Panc1 (cell line): ENCODE data around the gene NGB. TPM values are rescaled to one million over a fixed set of nuclear protein-coding genes. Genes with fewer than 3 reads are reported as not detected.

Experiments
- ATAC-seq: fragments of 200-7000 bp; cut with Tn5 transposase; 2 replicates; pipeline ENCODE4 v1.9.1; 2020; ENCODE audit warnings: mild to moderate bottlenecking, moderate library complexity
- BruUV-seq: library from RNA; stranded (reverse); fragments of 400-500 nt; replicated peaks from 2 replicates; lab custom pipeline; 2021; lab: Mats Ljungman, UMichigan
- CTCF ChIA-PET: fragments of 300-600 bp; sonication (Branson Sonifier 250); formaldehyde crosslinking; loops from one replicate; lab custom pipeline; 2022; ENCODE audit warnings: antibody characterized with exemption; lab: Charles Lee
- POLR2A ChIA-PET: fragments of 300-600 bp; sonication (Branson Sonifier 250); formaldehyde crosslinking; loops from one replicate; lab custom pipeline; 2022; ENCODE audit warnings: antibody characterized with exemption; lab: Charles Lee
- DNase-seq: peaks from one replicate; pipeline ENCODE4 v3.0.0-alpha.2; 2010; ENCODE audit warnings: low read depth, low spot score
- H3K27ac ChIP-seq: 2 replicates; pipeline ENCODE4 v1.5.1; 2011; ENCODE audit warnings: mild to moderate bottlenecking, low read length, inconsistent platforms
- H3K27me3 ChIP-seq: fragments of 200-500 bp; sonication (Bioruptor generic); 2 replicates; pipeline ENCODE4 v1.6.0; 2014; ENCODE audit warnings: low read length, inconsistent platforms; ENCODE audit not compliant: control insufficient read depth, insufficient read depth
- H3K36me3 ChIP-seq: fragments of 200-500 bp; sonication (Bioruptor generic); 2 replicates; pipeline ENCODE4 v1.5.1; 2014; ENCODE audit warnings: inconsistent platforms, mild to moderate bottlenecking, low read length, moderate library complexity; ENCODE audit not compliant: control insufficient read depth, insufficient read depth
- H3K4me1 ChIP-seq: 2 replicates; pipeline ENCODE4 v1.5.1; 2011; ENCODE audit warnings: inconsistent platforms, mild to moderate bottlenecking, low read length, moderate library complexity; ENCODE audit not compliant: control insufficient read depth, insufficient read depth
- H3K4me3 ChIP-seq, 2 experiments: 2 replicates each; pipeline ENCODE4 v1.5.1; 2011 to 2012; ENCODE audit warnings: low read depth in 2 of 2, low read length in 2 of 2, mild to moderate bottlenecking in 2 of 2, inconsistent platforms in 1 of 2, moderate library complexity in 1 of 2
- H3K9me3 ChIP-seq: fragments of 200-500 bp; sonication (Bioruptor generic); 2 replicates; pipeline ENCODE4 v1.5.1; 2014; ENCODE audit warnings: low read depth, mild to moderate bottlenecking, inconsistent platforms, low read length, moderate library complexity; ENCODE audit not compliant: control insufficient read depth, insufficient read depth
- POLR2AphosphoS5 ChIP-seq: IDR thresholded peaks from 2 replicates; pipeline ENCODE4 v1.6.1; 2012; ENCODE audit warnings: mild to moderate bottlenecking, low read depth, low read length, moderate library complexity
- SIN3A ChIP-seq: IDR thresholded peaks from 2 replicates; pipeline ENCODE4 v1.6.1; 2012; ENCODE audit warnings: low read depth, mild to moderate bottlenecking, low read length, moderate library complexity, borderline replicate concordance; ENCODE audit not compliant: insufficient read depth
- TCF7L2 ChIP-seq: IDR thresholded peaks from 2 replicates; pipeline ENCODE4 v1.6.1; 2011; ENCODE audit warnings: mild to moderate bottlenecking, low read depth, low read length, inconsistent platforms
- in situ Hi-C: cut with HindIII; loops from 2 replicates; pipeline ENCODE4 v1.10.0; 2016; ENCODE audit warnings: low sequenced_read_pairs, low pct_unique_long_range_greater_than_20kb
- intact Hi-C: fragments of 100-400 bp; cut with micrococcal nuclease; formaldehyde crosslinking; loops from one replicate; pipeline ENCODE4 v1.10.0; 2022; ENCODE audit not compliant: unreplicated experiment
- total RNA-seq: library from RNA; stranded (reverse); gene quantifications from one replicate; pipeline ENCODE4 v1.2.1, GENCODE V29; 2021; ENCODE audit not compliant: unreplicated experiment
- TF ChIP-seq, protein P1 (sequence below), 2 experiments: IDR thresholded peaks; 2 replicates each; pipeline ENCODE4 v1.6.1; 2011 to 2012; ENCODE audit warnings: low read depth in 2 of 2, control low read depth in 1 of 2, low read length in 1 of 2, mild to moderate bottlenecking in 1 of 2, moderate library complexity in 1 of 2; ENCODE audit not compliant: insufficient read depth in 1 of 2
- TF ChIP-seq, protein P2 (sequence below): fragments of 450-650 bp; IDR thresholded peaks from 2 replicates; pipeline ENCODE4 v1.5.1; 2017; ENCODE audit warnings: mild to moderate bottlenecking

NGB gene
- total RNA-seq, 1 experiment from 2014 or later, result not detected

DNA sequence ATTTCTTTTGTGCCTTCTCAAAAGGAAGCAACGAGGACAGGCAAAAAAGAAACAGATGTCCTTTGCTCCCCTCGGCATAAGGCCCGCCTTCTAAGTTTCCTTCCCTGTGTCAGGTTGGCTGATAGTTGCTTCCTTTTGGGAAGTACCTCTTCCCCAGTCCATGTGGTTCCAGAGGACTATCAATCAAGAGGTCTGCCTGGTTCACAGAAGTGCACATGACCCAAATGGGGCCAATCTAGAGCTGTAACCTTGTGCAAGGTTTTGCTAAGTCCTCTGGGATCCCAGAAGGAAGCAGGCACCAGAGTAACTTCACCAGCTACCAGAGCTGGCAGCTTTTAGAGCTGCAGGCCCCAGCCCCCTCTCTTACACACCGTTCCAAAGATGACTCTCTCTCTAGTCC is 46.8 kb downstream of the NGB start:
- H3K9me3 ChIP-seq, result no peaks in the 10 kb centered on the region
- H3K27ac ChIP-seq, result no peak overlapping the region
- no peak overlapping the region for H3K4me3 ChIP-seq
- H3K27me3 ChIP-seq, result no peaks in the 10 kb centered on the region
- TF ChIP-seq, protein P1, sequence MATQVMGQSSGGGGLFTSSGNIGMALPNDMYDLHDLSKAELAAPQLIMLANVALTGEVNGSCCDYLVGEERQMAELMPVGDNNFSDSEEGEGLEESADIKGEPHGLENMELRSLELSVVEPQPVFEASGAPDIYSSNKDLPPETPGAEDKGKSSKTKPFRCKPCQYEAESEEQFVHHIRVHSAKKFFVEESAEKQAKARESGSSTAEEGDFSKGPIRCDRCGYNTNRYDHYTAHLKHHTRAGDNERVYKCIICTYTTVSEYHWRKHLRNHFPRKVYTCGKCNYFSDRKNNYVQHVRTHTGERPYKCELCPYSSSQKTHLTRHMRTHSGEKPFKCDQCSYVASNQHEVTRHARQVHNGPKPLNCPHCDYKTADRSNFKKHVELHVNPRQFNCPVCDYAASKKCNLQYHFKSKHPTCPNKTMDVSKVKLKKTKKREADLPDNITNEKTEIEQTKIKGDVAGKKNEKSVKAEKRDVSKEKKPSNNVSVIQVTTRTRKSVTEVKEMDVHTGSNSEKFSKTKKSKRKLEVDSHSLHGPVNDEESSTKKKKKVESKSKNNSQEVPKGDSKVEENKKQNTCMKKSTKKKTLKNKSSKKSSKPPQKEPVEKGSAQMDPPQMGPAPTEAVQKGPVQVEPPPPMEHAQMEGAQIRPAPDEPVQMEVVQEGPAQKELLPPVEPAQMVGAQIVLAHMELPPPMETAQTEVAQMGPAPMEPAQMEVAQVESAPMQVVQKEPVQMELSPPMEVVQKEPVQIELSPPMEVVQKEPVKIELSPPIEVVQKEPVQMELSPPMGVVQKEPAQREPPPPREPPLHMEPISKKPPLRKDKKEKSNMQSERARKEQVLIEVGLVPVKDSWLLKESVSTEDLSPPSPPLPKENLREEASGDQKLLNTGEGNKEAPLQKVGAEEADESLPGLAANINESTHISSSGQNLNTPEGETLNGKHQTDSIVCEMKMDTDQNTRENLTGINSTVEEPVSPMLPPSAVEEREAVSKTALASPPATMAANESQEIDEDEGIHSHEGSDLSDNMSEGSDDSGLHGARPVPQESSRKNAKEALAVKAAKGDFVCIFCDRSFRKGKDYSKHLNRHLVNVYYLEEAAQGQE (IDR thresholded peaks at IDR 0.05; ENCODE audit: insufficient read depth in 1 of 2, low read depth in 2 of 2, low read length in 1 of 2), result no peak
- TF ChIP-seq, protein P2, sequence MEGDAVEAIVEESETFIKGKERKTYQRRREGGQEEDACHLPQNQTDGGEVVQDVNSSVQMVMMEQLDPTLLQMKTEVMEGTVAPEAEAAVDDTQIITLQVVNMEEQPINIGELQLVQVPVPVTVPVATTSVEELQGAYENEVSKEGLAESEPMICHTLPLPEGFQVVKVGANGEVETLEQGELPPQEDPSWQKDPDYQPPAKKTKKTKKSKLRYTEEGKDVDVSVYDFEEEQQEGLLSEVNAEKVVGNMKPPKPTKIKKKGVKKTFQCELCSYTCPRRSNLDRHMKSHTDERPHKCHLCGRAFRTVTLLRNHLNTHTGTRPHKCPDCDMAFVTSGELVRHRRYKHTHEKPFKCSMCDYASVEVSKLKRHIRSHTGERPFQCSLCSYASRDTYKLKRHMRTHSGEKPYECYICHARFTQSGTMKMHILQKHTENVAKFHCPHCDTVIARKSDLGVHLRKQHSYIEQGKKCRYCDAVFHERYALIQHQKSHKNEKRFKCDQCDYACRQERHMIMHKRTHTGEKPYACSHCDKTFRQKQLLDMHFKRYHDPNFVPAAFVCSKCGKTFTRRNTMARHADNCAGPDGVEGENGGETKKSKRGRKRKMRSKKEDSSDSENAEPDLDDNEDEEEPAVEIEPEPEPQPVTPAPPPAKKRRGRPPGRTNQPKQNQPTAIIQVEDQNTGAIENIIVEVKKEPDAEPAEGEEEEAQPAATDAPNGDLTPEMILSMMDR, result no peak
- TF ChIP-seq TCF7L2, result no peak
- TF ChIP-seq SIN3A, result no peak
- no peak for TF ChIP-seq POLR2AphosphoS5
- intact Hi-C loops (no loop called here), in situ Hi-C loops (no loop called here)
- no TSS peak for BruUV-seq
- ChIA-PET POLR2A (no interaction called here), CTCF (interaction anchor here (0.7 kb wide), 1 partner anchor 79 kb away, joined by 3 read pairs; no protein-coding TSS in a partner anchor)
- DNase-seq (no peak), ATAC-seq (no peak)
- H3K36me3 ChIP-seq, result no peaks in the 10 kb centered on the region
- H3K4me1 ChIP-seq, result 0 out of 2 replicates have a peak, but pooled peaks cover 2% of the 10 kb centered on the region

DNA sequence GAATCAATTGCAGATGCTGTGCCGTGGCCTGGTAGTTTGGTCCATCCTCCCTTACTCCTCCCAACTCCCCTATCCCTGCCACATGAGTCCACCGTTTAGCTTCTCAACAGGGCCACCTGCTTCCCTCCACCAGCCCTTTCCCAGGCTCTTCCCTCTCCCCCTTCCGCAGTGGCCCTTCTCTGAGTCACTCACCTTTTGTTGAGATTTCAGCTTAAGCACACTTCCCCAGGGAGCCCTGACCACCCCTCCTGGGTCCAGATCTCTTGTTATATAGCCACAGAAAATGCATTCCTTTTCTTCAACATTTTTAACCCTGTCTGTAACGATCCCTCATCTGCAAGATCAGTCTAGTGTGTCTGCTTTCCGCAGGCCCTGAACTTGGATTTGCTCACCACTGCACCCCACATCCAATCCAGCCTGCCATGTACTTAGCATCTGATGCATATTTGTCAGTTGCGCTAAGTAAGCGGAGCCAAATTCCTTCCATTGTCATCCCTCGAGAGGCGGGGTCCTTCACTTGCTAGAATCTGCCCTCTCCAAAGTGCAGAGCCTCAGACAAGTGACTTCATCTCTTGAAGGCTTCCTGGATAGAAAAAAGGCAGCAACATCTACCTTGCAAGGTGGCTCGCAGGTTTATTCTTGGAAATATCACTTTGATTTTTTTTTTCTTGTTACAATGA is 48.3 kb downstream of the NGB start:
- TF ChIP-seq POLR2AphosphoS5, result no peak
- TF ChIP-seq, protein P2, result no peak
- TF ChIP-seq, protein P1 (IDR thresholded peaks at IDR 0.05; ENCODE audit: insufficient read depth in 1 of 2, low read depth in 2 of 2, low read length in 1 of 2), result no peak
- ChIA-PET CTCF (no interaction called here), POLR2A (no interaction called here)
- Histone ChIP-seq H3K27ac (no peak overlapping the region), H3K27me3 (no peaks in the 10 kb centered on the region), H3K4me1 (0 out of 2 replicates have a peak, but pooled peaks cover 2% of the 10 kb centered on the region), H3K9me3 (no peaks in the 10 kb centered on the region), H3K4me3 (no peak overlapping the region), H3K36me3 (no peaks in the 10 kb centered on the region)
- ATAC-seq (no peak), DNase-seq (no peak)
- in situ Hi-C loops, result no loop called here
- intact Hi-C loops, result no loop called here
- no TSS peak for BruUV-seq
